Cortex of kidney (tissue), 1 donor: ENCODE results near the gene ZKSCAN2.

Experiments
- DNase-seq: peaks from one replicate; lab custom pipeline; 2025; lab: John Stamatoyannopoulos, UW

Gene ZKSCAN2

GRCh38 chr16:25257470-25257955 is at the start of gene ZKSCAN2:
TSS of gene ZKSCAN2 (minus strand) at chr16:25257845. CDS start at chr16:25257127, 718 bp downstream.
- DNase-seq: no peak

- DNase-seq: no peak
Observed at GRCh38 chr16:25299792-25300590, 42.3 kb upstream of the ZKSCAN2 start.

GRCh38 chr16:25298165-25298872 is 40.7 kb upstream of the ZKSCAN2 start:
- no peak for DNase-seq

- DNase-seq: no peak
Observed at GRCh38 chr16:25297151-25297787, 39.6 kb upstream of the ZKSCAN2 start.

GRCh38 chr16:25291580-25291979 is 33.9 kb upstream of the ZKSCAN2 start:
- no peak for DNase-seq

- no peak for DNase-seq
Observed at GRCh38 chr16:25289466-25289865, 31.8 kb upstream of the ZKSCAN2 start.

GRCh38 chr16:25279491-25279890 is 21.8 kb upstream of the ZKSCAN2 start:
- no peak for DNase-seq

GRCh38 chr16:25271421-25271820 is 13.8 kb upstream of the ZKSCAN2 start:
- no peak for DNase-seq

- DNase-seq: no peak
Observed at GRCh38 chr16:25270577-25270976, 12.9 kb upstream of the ZKSCAN2 start.

- DNase-seq: no peak
Observed at GRCh38 chr16:25269879-25270278, 12.2 kb upstream of the ZKSCAN2 start.

- DNase-seq: no peak
Observed at GRCh38 chr16:25265968-25266367, 8.3 kb upstream of the ZKSCAN2 start.

- no peak for DNase-seq
Observed at GRCh38 chr16:25264597-25264996, 7.0 kb upstream of the ZKSCAN2 start.

- DNase-seq: no peak
Observed at GRCh38 chr16:25260416-25260815, 2.8 kb upstream of the ZKSCAN2 start.

GRCh38 chr16:25258861-25259179 is 1.2 kb upstream of the ZKSCAN2 start:
- DNase-seq: no peak

GRCh38 chr16:25257956-25258860 is 563 bp upstream of the ZKSCAN2 start:
- DNase-seq: no peak

GRCh38 chr16:25256695-25257469 is 763 bp downstream of the ZKSCAN2 start:
- no peak for DNase-seq

GRCh38 chr16:25253322-25253721 is 4.3 kb downstream of the ZKSCAN2 start:
- DNase-seq: no peak

- DNase-seq: no peak
Observed at GRCh38 chr16:25250467-25250866, 7.2 kb downstream of the ZKSCAN2 start.

- DNase-seq: no peak
Observed at GRCh38 chr16:25235991-25236390, 21.7 kb downstream of the ZKSCAN2 start.

GRCh38 chr16:25228372-25228771 is 29.3 kb downstream of the ZKSCAN2 start:
- no peak for DNase-seq

GRCh38 chr16:25224731-25225319 is 32.8 kb downstream of the ZKSCAN2 start:
- no peak for DNase-seq
